Measurements from ENCODE around the gene PEAR1.

GRCh38 chr1:156941675-156942074, 48.2 kb downstream of the PEAR1 start:
- TF ChIP-seq CTCF (IDR thresholded peaks at IDR 0.05; ENCODE audit: low read depth, low read length) (no peak), POLR2A (IDR thresholded peaks at IDR 0.05; ENCODE audit: extremely low read depth, insufficient read length) (no peak), MAX (IDR thresholded peaks at IDR 0.05; ENCODE audit: low read depth, low read length) (no peak), MYC (IDR thresholded peaks at IDR 0.05; ENCODE audit: low read depth, low read length) (no peak)

Data from NB4 (cell line).